Ascending aorta (tissue), 2 donors: ENCODE data around the gene POLR3H. TPM values are rescaled to one million over a fixed set of nuclear protein-coding genes. Genes with fewer than 3 reads are reported as not detected.
A peak's percentile ranks its signal among the peaks of the same experiment; 100 is the strongest.
"Not testable (repeated sequence)": the region's sequence is repeated elsewhere in the genome, so short reads cannot be mapped to it uniquely, and the experiment has no call there.

ENCODE experiments used
- DNase-seq, 2 donors: peaks; one replicate each; pipeline ENCODE4 v3.0.0-alpha.2; 2019; ENCODE audit warnings: low spot score in 2 of 2
- H3K27ac ChIP-seq, 2 donors: fragments of 200-600 bp; sonication (generic); one replicate each; pipeline ENCODE4 v1.5.1; 2016 to 2017; ENCODE audit warnings: mild to moderate bottlenecking in 1 of 2
- H3K27me3 ChIP-seq: fragments of 200-600 bp; sonication (generic); one replicate; pipeline ENCODE4 v1.5.1; 2017
- H3K36me3 ChIP-seq, 2 donors: fragments of 200-600 bp; sonication (generic); one replicate each; pipeline ENCODE4 v1.5.1; 2016
- H3K4me1 ChIP-seq, 2 donors: fragments of 200-600 bp; sonication (generic); one replicate each; pipeline ENCODE4 v1.5.1; 2016 to 2017; ENCODE audit warnings: mild to moderate bottlenecking in 1 of 2
- H3K4me3 ChIP-seq, 2 donors: fragments of 200-600 bp; sonication (generic); one replicate each; pipeline ENCODE4 v1.5.1; 2016 to 2017; ENCODE audit warnings: mild to moderate bottlenecking in 1 of 2
- H3K9me3 ChIP-seq, 2 donors: fragments of 200-600 bp; sonication (generic); one replicate each; pipeline ENCODE4 v1.5.1; 2016
- CTCF ChIP-seq, 3 experiments: fragments of 200-600 bp in 2 of 3; fragments of 450-650 bp in 1 of 3; sonication (generic) in 2 of 3; IDR thresholded peaks; one replicate each; pipeline ENCODE4 v1.5.1; 2016 to 2019; ENCODE audit warnings: antibody characterized with exemption in 3 of 3, mild to moderate bottlenecking in 1 of 3, moderate library complexity in 1 of 3
- intact Hi-C: fragments of 100-400 bp; cut with DNase I; formaldehyde crosslinking; loops from one replicate; pipeline ENCODE4 v1.15.1; 2023
- total RNA-seq: library from RNA; depleted of rRNA; stranded (reverse); fragments of >200 nt; gene quantifications from one replicate; pipeline ENCODE4 v1.1.0, GENCODE V29; 2016

The POLR3H gene
- total RNA-seq, 1 donor from 2014 or later: 34.7 TPM

DNA sequence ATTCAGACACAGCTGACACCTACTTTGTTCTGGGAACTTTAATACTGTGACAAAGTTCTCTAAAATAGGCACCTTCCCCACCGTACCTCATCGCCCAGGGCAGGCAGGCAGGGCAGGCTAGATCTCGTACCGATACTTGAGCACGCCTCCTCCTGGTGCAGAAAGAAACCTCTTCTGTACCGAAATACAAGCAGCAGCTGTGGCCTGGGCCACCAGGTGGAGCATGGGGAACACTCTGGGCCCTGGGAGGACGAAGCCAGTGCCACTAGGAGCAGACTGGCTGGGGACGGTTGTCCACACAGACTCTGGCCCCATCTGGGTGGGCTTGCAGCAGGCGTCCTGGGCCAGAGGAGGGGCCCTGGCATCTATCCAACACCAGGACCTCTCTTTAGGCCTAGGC is 32.6 kb upstream of the POLR3H start:
- Histone ChIP-seq H3K27me3 (no peaks in the 10 kb centered on the region), H3K4me3 (no peak overlapping the region), H3K27ac (peak overlapping the region; percentile 6 to 35), H3K36me3 (peaks cover 42 to 70% of the 10 kb centered on the region in 2 donors), H3K9me3 (no peaks in the 10 kb centered on the region), H3K4me1 (no peaks in the 10 kb centered on the region)
- peak in 1 of 2 donors; percentile 84 for DNase-seq
- peak; percentile 70 to 78 (median 77) for TF ChIP-seq CTCF (IDR thresholded peaks at IDR 0.05)
- intact Hi-C loops: no loop called here

DNA sequence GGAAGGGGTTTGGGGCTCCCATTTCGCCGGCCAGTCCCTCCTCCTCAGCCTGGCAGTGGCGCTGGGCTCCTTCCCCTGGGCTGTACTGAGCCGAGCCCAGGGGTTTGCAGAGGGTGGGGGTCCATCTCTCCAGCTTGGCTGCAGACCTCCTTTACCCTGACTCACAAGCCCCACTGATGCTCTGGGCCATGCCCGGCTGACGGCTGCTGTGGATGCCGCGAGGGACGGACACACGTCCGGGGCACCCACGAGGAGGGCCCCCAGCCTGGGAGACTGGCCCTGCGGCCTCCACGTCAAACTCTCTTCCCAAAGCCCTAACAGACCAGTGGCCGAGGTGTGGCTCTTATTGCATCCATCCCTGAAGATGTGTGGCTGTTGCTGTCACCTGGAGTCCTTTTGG is 31.3 kb upstream of the POLR3H start:
- intact Hi-C loops: no loop called here
- Histone ChIP-seq H3K4me3 (no peak overlapping the region), H3K9me3 (no peaks in the 10 kb centered on the region), H3K36me3 (peaks cover 47 to 74% of the 10 kb centered on the region in 2 donors), H3K4me1 (no peaks in the 10 kb centered on the region), H3K27me3 (no peaks in the 10 kb centered on the region), H3K27ac (peak overlapping the region; percentile 72 to 75)
- no peak for TF ChIP-seq CTCF (IDR thresholded peaks at IDR 0.05)
- DNase-seq: no peak

GRCh38 chr22:41574847-41575381 is 30.6 kb upstream of the POLR3H start:
- intact Hi-C loops: no loop called here
- H3K27me3 ChIP-seq: no peaks in the 10 kb centered on the region

GRCh38 chr22:41573677-41574076 is 29.4 kb upstream of the POLR3H start:
- H3K36me3 ChIP-seq: peaks cover 45 to 55% of the 10 kb centered on the region in 2 donors
- H3K27me3 ChIP-seq: no peaks in the 10 kb centered on the region
- intact Hi-C loops: no loop called here
- DNase-seq: no peak
- H3K4me3 ChIP-seq: no peak overlapping the region
- H3K27ac ChIP-seq: no peak overlapping the region
- peaks cover under 1 to 7% of the 10 kb centered on the region in 2 donors for H3K4me1 ChIP-seq
- H3K9me3 ChIP-seq: no peaks in the 10 kb centered on the region
- TF ChIP-seq CTCF (IDR thresholded peaks at IDR 0.05): no peak

More at GRCh38 chr22:41574847-41575381, 30.6 kb upstream of the POLR3H start:
- Histone ChIP-seq H3K4me1 (peaks cover 0 to 2% of the 10 kb centered on the region in 2 donors), H3K36me3 (peaks cover 47 to 67% of the 10 kb centered on the region in 2 donors), H3K9me3 (no peaks in the 10 kb centered on the region), H3K4me3 (no peak overlapping the region), H3K27ac (peak overlapping the region; percentile 72 to 75)
- DNase-seq: peak in 1 of 2 donors; percentile 81
- TF ChIP-seq CTCF (IDR thresholded peaks at IDR 0.05): no peak

GRCh38 chr22:41572305-41572704 is 28.0 kb upstream of the POLR3H start:
- peaks cover 6 to 17% of the 10 kb centered on the region in 2 donors for H3K4me1 ChIP-seq
- H3K4me3 ChIP-seq, H3K27me3 ChIP-seq, H3K9me3 ChIP-seq, DNase-seq, intact Hi-C loops, H3K27ac ChIP-seq: not testable (repeated sequence)
- peaks cover 37 to 41% of the 10 kb centered on the region in 2 donors for H3K36me3 ChIP-seq

- DNase-seq: no peak
- TF ChIP-seq CTCF (IDR thresholded peaks at IDR 0.05): no peak
Measured at GRCh38 chr22:41571786-41572185, 27.5 kb upstream of the POLR3H start.

More at GRCh38 chr22:41571786-41572185, 27.5 kb upstream of the POLR3H start:
- no peak overlapping the region for H3K4me3 ChIP-seq
- H3K9me3 ChIP-seq: no peaks in the 10 kb centered on the region
- no peak overlapping the region for H3K27ac ChIP-seq
- peaks cover 36 to 37% of the 10 kb centered on the region in 2 donors for H3K36me3 ChIP-seq
- peaks cover 6 to 22% of the 10 kb centered on the region in 2 donors for H3K4me1 ChIP-seq
- intact Hi-C loops: no loop called here
- no peaks in the 10 kb centered on the region for H3K27me3 ChIP-seq
